Aorta (tissue), 5 donors: ENCODE results near the gene WWOX. TPM values are rescaled to one million over a fixed set of nuclear protein-coding genes. Genes with fewer than 3 reads are reported as not detected.

Experiments
- ATAC-seq: fragments of 200-7000 bp; cut with Tn5 transposase; one replicate; pipeline ENCODE4 v1.9.1; 2022; ENCODE audit warnings: moderate library complexity; ENCODE audit not compliant: low FRiP score
- DNase-seq, 2 donors: peaks; one replicate each; pipeline ENCODE4 v3.0.0-alpha.2; 2020
- H3K27ac ChIP-seq, 2 donors: one replicate each; pipeline ENCODE4 v1.5.1; 2013; ENCODE audit warnings: low read length in 2 of 2, mild to moderate bottlenecking in 2 of 2, moderate library complexity in 2 of 2, control low read depth in 1 of 2, inconsistent platforms in 1 of 2, low read depth in 1 of 2
- H3K27me3 ChIP-seq, 2 donors: one replicate each; pipeline ENCODE4 v1.6.1; 2013; ENCODE audit warnings: control low read depth in 1 of 2, low read length in 1 of 2, mild to moderate bottlenecking in 1 of 2, moderate library complexity in 1 of 2; ENCODE audit not compliant: insufficient read depth in 2 of 2, control insufficient read depth in 1 of 2
- H3K36me3 ChIP-seq, 2 donors: one replicate each; pipeline ENCODE4 v1.6.1; 2013; ENCODE audit warnings: control low read depth in 1 of 2, low read length in 1 of 2, mild to moderate bottlenecking in 1 of 2; ENCODE audit not compliant: insufficient read depth in 2 of 2, control insufficient read depth in 1 of 2
- H3K4me1 ChIP-seq, 2 donors: one replicate each; pipeline ENCODE4 v1.6.1; 2013; ENCODE audit warnings: low read length in 2 of 2, control low read depth in 1 of 2, mild to moderate bottlenecking in 1 of 2, moderate library complexity in 1 of 2; ENCODE audit not compliant: insufficient read depth in 2 of 2, control insufficient read depth in 1 of 2
- H3K4me3 ChIP-seq, 2 donors: one replicate each; pipeline ENCODE4 v1.5.1; 2013; ENCODE audit warnings: low read length in 2 of 2, control low read depth in 1 of 2, mild to moderate bottlenecking in 1 of 2
- H3K9me3 ChIP-seq: one replicate; pipeline ENCODE4 v1.6.1; 2013; ENCODE audit warnings: mild to moderate bottlenecking, low read length; ENCODE audit not compliant: control insufficient read depth
- WGBS, 2 donors: extraction: QIAGEN DNeasy Blood & Tissue Kit; methylation state at CpG; one replicate each; pipeline ENCODE4 v1.1.7; 2013; 5-methylcytosine and 5-hydroxymethylcytosine counted together
- intact Hi-C, 2 donors: fragments of 100-400 bp; cut with DNase I; formaldehyde crosslinking; loops; one replicate each; pipeline versions ENCODE4 v1.14.2 to v1.15.0; 2022
- polyA plus RNA-seq, 2 donors: library from polyadenylated mRNA; stranded (reverse); fragments of 200-250 nt; gene quantifications; one replicate each; pipeline ENCODE4 v1.2.3, GENCODE V29; 2013
- total RNA-seq, 2 donors: library from RNA; stranded (reverse); fragmentation: NEBNext Ultra II Directional; extraction: Animal tissue kit (Norgen Biotek cat#: 25700); gene quantifications; one replicate each; pipeline ENCODE4 v1.2.1, GENCODE V29; 2021
- donor health status: healthy with polysubstance abuse.
- donor health status: Bipolar disorder and iron deficiency.
- donor health status: DM: no; HTN: no; CAD: no.
- donor health status: DM: no; HTN: no; CAD: no.
- donor health status: DM: yes; HTN: yes; CAD: no.

WWOX gene
- total and polyA plus RNA-seq, 4 donors, result 11.2 to 30.9 (median 14.6) TPM

- 82 to 83% methylated on average over 5 of the region's 5 CpGs for WGBS, 2 donors
- no peaks in the 10 kb centered on the region for H3K27me3 ChIP-seq
- peaks cover 0 to 4% of the 10 kb centered on the region in 2 donors for H3K4me1 ChIP-seq
Observed at GRCh38 chr16:79101491-79101890, 1002.0 kb downstream of the WWOX start.

GRCh38 chr16:79104567-79104966 lies 1005.1 kb downstream of the WWOX start:
- H3K4me1 ChIP-seq, result peaks cover 0 to 2% of the 10 kb centered on the region in 2 donors
- ATAC-seq (no peak), DNase-seq (no peak)
- no peaks in the 10 kb centered on the region for H3K36me3 ChIP-seq
- H3K27ac ChIP-seq, result no peak overlapping the region
- no peak overlapping the region for H3K4me3 ChIP-seq
- no peaks in the 10 kb centered on the region for H3K27me3 ChIP-seq
- H3K9me3 ChIP-seq, result no peaks in the 10 kb centered on the region
- intact Hi-C loops, result no loop called here
- WGBS, 2 donors, result 48 to 66% methylated on average over 10 of the region's 10 CpGs

More at GRCh38 chr16:79101491-79101890, 1002.0 kb downstream of the WWOX start:
- Histone ChIP-seq H3K36me3 (no peaks in the 10 kb centered on the region), H3K4me3 (no peak overlapping the region), H3K9me3 (no peaks in the 10 kb centered on the region), H3K27ac (no peak overlapping the region)
- ATAC-seq, result no peak
- intact Hi-C loops, result no loop called here
- DNase-seq, result no peak

- no peak overlapping the region for H3K27ac ChIP-seq
- no peaks in the 10 kb centered on the region for H3K27me3 ChIP-seq
- intact Hi-C loops, result no loop called here
- H3K4me3 ChIP-seq, result no peak overlapping the region
- no peaks in the 10 kb centered on the region for H3K36me3 ChIP-seq
- no peaks in the 10 kb centered on the region for H3K9me3 ChIP-seq
- ATAC-seq, result no peak
- 92 to 97% methylated on average over 7 of the region's 7 CpGs for WGBS, 2 donors
- peaks cover 0 to 2% of the 10 kb centered on the region in 2 donors for H3K4me1 ChIP-seq
- no peak for DNase-seq
Observed at GRCh38 chr16:79107301-79107700, 1007.8 kb downstream of the WWOX start.

GRCh38 chr16:79109771-79110170 lies 1010.3 kb downstream of the WWOX start:
- no peak for DNase-seq
- WGBS, 2 donors, result 91 to 92% methylated on average over 5 of the region's 5 CpGs
- Histone ChIP-seq H3K4me3 (no peak overlapping the region), H3K27ac (no peak overlapping the region), H3K4me1 (peaks cover 0 to 2% of the 10 kb centered on the region in 2 donors), H3K27me3 (no peaks in the 10 kb centered on the region), H3K9me3 (peaks cover 2% of the 10 kb centered on the region), H3K36me3 (no peaks in the 10 kb centered on the region)
- intact Hi-C loops, result no loop called here
- ATAC-seq, result no peak

- no peak for DNase-seq
- Histone ChIP-seq H3K9me3 (peaks cover 2% of the 10 kb centered on the region), H3K36me3 (no peaks in the 10 kb centered on the region), H3K4me1 (peaks cover 0 to 2% of the 10 kb centered on the region in 2 donors), H3K4me3 (no peak overlapping the region), H3K27me3 (no peaks in the 10 kb centered on the region), H3K27ac (no peak overlapping the region)
- intact Hi-C loops, result no loop called here
- 89 to 92% methylated on average over 3 of the region's 3 CpGs for WGBS, 2 donors
- no peak for ATAC-seq
Observed at GRCh38 chr16:79110242-79110641, 1010.8 kb downstream of the WWOX start.

GRCh38 chr16:79110953-79111352 lies 1011.5 kb downstream of the WWOX start:
- Histone ChIP-seq H3K27me3 (no peaks in the 10 kb centered on the region), H3K4me1 (peaks cover 0 to 2% of the 10 kb centered on the region in 2 donors), H3K9me3 (peaks cover 2% of the 10 kb centered on the region), H3K36me3 (no peaks in the 10 kb centered on the region), H3K27ac (no peak overlapping the region), H3K4me3 (no peak overlapping the region)
- WGBS, 2 donors, result 80 to 89% methylated on average over 3 of the region's 3 CpGs
- ATAC-seq (no peak), DNase-seq (no peak)
- intact Hi-C loops, result no loop called here

GRCh38 chr16:79112462-79112861 lies 1013.0 kb downstream of the WWOX start:
- H3K4me3 ChIP-seq, result no peak overlapping the region
- peaks cover 0 to 2% of the 10 kb centered on the region in 2 donors for H3K4me1 ChIP-seq
- no peak for ATAC-seq
- peaks cover 0 to 1% of the 10 kb centered on the region in 2 donors for H3K27me3 ChIP-seq
- 78 to 86% methylated on average over 12 of the region's 12 CpGs for WGBS, 2 donors
- no peaks in the 10 kb centered on the region for H3K36me3 ChIP-seq
- no peak for DNase-seq
- H3K27ac ChIP-seq, result no peak overlapping the region
- H3K9me3 ChIP-seq, result peaks cover 4% of the 10 kb centered on the region
- intact Hi-C loops, result no loop called here

- no peaks in the 10 kb centered on the region for H3K36me3 ChIP-seq
- DNase-seq (no peak), ATAC-seq (no peak)
- peaks cover 4% of the 10 kb centered on the region for H3K9me3 ChIP-seq
- H3K4me1 ChIP-seq, result peaks cover 0 to 1% of the 10 kb centered on the region in 2 donors
- no peak overlapping the region for H3K27ac ChIP-seq
- 90 to 91% methylated on average over 5 of the region's 5 CpGs for WGBS, 2 donors
- peaks cover 0 to 1% of the 10 kb centered on the region in 2 donors for H3K27me3 ChIP-seq
- H3K4me3 ChIP-seq, result no peak overlapping the region
- intact Hi-C loops, result no loop called here
Observed at GRCh38 chr16:79113826-79114225, 1014.4 kb downstream of the WWOX start.

- 42 to 58% methylated on average over 8 of the region's 8 CpGs for WGBS, 2 donors
Observed at GRCh38 chr16:79114759-79115158, 1015.3 kb downstream of the WWOX start.

More at GRCh38 chr16:79114759-79115158, 1015.3 kb downstream of the WWOX start:
- peaks cover 4% of the 10 kb centered on the region for H3K9me3 ChIP-seq
- H3K4me3 ChIP-seq, result no peak overlapping the region
- H3K4me1 ChIP-seq, result no peaks in the 10 kb centered on the region
- no peaks in the 10 kb centered on the region for H3K36me3 ChIP-seq
- intact Hi-C loops, result no loop called here
- no peak for DNase-seq
- ATAC-seq, result no peak
- peaks cover 0 to 1% of the 10 kb centered on the region in 2 donors for H3K27me3 ChIP-seq
- H3K27ac ChIP-seq, result no peak overlapping the region
